H1 (cell line): Measurements from ENCODE around the gene STK11. TPM values are rescaled to one million over a fixed set of nuclear protein-coding genes. Genes with fewer than 3 reads are reported as not detected.
A peak's percentile ranks its signal among the peaks of the same experiment; 100 is the strongest.

ENCODE experiments used
- CTCF ChIA-PET: fragments of 300-600 bp; sonication (Branson Sonifier 250); formaldehyde crosslinking; loops from one replicate; lab custom pipeline; 2021; ENCODE audit not compliant: partially characterized antibody; lab: Charles Lee
- POLR2A ChIA-PET: fragments of 300-600 bp; sonication (Branson Sonifier 250); formaldehyde crosslinking; loops from one replicate; lab custom pipeline; 2021; ENCODE audit warnings: inconsistent platforms; ENCODE audit not compliant: partially characterized antibody; lab: Charles Lee
- DNase-seq, 2 experiments: peaks; one replicate each; pipeline versions ENCODE4 v3.0.0 to v3.0.0-alpha.2; 2010 to 2022; ENCODE audit warnings: low spot score in 2 of 2, low read depth in 1 of 2, mixed read lengths in 1 of 2
- FAIRE-seq: peaks from 2 replicates; lab custom pipeline; 2011; peaks lifted over from hg19 to GRCh38; lab: Jason Lieb, UNC
- H2AFZ ChIP-seq: 2 replicates; pipeline ENCODE4 v1.8.1; 2012; ENCODE audit warnings: low read length, inconsistent platforms
- H2AK5ac ChIP-seq: 2 replicates; pipeline ENCODE4 v1.6.1; 2013; ENCODE audit warnings: low read depth, low read length
- H2BK120ac ChIP-seq: replicated peaks from 2 replicates; pipeline ENCODE3; 2013; ENCODE audit warnings: low read depth, low read length, inconsistent platforms
- H2BK12ac ChIP-seq: 2 replicates; pipeline ENCODE4 v1.6.1; 2013; ENCODE audit warnings: low read depth, low read length
- H2BK15ac ChIP-seq: 2 replicates; pipeline ENCODE4 v1.6.1; 2013; ENCODE audit warnings: low read length
- H2BK20ac ChIP-seq: 2 replicates; pipeline ENCODE4 v1.6.1; 2013; ENCODE audit warnings: low read length
- H2BK5ac ChIP-seq: 2 replicates; pipeline ENCODE4 v1.6.1; 2013; ENCODE audit warnings: low read depth, low read length
- H3K14ac ChIP-seq: 2 replicates; pipeline ENCODE4 v1.6.1; 2013; ENCODE audit warnings: inconsistent platforms; ENCODE audit not compliant: insufficient read length
- H3K18ac ChIP-seq: 2 replicates; pipeline ENCODE4 v1.6.1; 2013; ENCODE audit warnings: low read length; ENCODE audit errors: extremely low read depth
- H3K23ac ChIP-seq: 2 replicates; pipeline ENCODE4 v1.6.1; 2013; ENCODE audit warnings: inconsistent platforms; ENCODE audit not compliant: insufficient read length
- H3K23me2 ChIP-seq: 2 replicates; pipeline ENCODE4 v1.6.1; 2013; ENCODE audit warnings: low read depth, low read length
- H3K27ac ChIP-seq: 2 replicates; pipeline ENCODE4 v1.6.1; 2011; ENCODE audit warnings: low read depth, low read length, inconsistent platforms
- H3K27me3 ChIP-seq, 4 experiments: replicated peaks in 1 of 4; 1 replicate in 1 of 4; 2 replicates in 3 of 4; pipeline versions ENCODE4 v1.6.1 to v1.8.1; 2011 to 2013; ENCODE audit warnings: low read length in 3 of 4, mild to moderate bottlenecking in 3 of 4, inconsistent platforms in 2 of 4, mixed read lengths in 2 of 4, moderate library complexity in 1 of 4; ENCODE audit not compliant: control insufficient read depth in 3 of 4, insufficient read depth in 3 of 4; ENCODE audit errors: extremely low read depth in 1 of 4
- H3K36me3 ChIP-seq, 4 experiments: 2 replicates each; pipeline versions ENCODE4 v1.6.1 to v1.8.1; 2011 to 2013; ENCODE audit warnings: mild to moderate bottlenecking in 4 of 4, low read length in 3 of 4, moderate library complexity in 2 of 4, control low read depth in 1 of 4, inconsistent platforms in 1 of 4; ENCODE audit not compliant: insufficient read depth in 4 of 4, control insufficient read depth in 2 of 4
- H3K4ac ChIP-seq: replicated peaks from 2 replicates; pipeline ENCODE3; 2013; ENCODE audit warnings: low read length, low read depth, mixed read lengths, inconsistent platforms; ENCODE audit not compliant: insufficient read length
- H3K4me1 ChIP-seq, 4 experiments: replicated peaks in 1 of 4; 1 replicate in 1 of 4; 2 replicates in 3 of 4; pipeline versions ENCODE4 v1.6.1 to v1.8.1; 2011 to 2013; ENCODE audit warnings: low read length in 3 of 4, inconsistent platforms in 2 of 4, mixed read lengths in 1 of 4; ENCODE audit not compliant: insufficient read depth in 4 of 4, control insufficient read depth in 3 of 4
- H3K4me2 ChIP-seq, 2 experiments: 2 replicates each; pipeline versions ENCODE4 v1.6.1 to v1.8.1; 2011 to 2013; ENCODE audit warnings: low read depth in 2 of 2, low read length in 2 of 2, control low read depth in 1 of 2, inconsistent platforms in 1 of 2, mild to moderate bottlenecking in 1 of 2; ENCODE audit not compliant: insufficient read depth in 1 of 2
- H3K4me3 ChIP-seq, 4 experiments: fragments of 200-600, 300-600 bp in 1 of 4; sonication (generic), shearing (Covaris generic), sonication (Bioruptor Twin) in 1 of 4; 2 replicates each; pipeline versions ENCODE4 v1.5.1 to v1.8.1; 2011 to 2016; ENCODE audit warnings: low read length in 4 of 4, low read depth in 3 of 4, control low read depth in 2 of 4, inconsistent platforms in 2 of 4, mild to moderate bottlenecking in 2 of 4, mixed read lengths in 1 of 4, moderate library complexity in 1 of 4; ENCODE audit not compliant: insufficient read depth in 2 of 4; ENCODE audit errors: extremely low read depth in 1 of 4
- H3K56ac ChIP-seq: replicated peaks from 2 replicates; pipeline ENCODE3; 2013; ENCODE audit warnings: low read depth, mild to moderate bottlenecking, mixed read lengths, low read length, inconsistent platforms; ENCODE audit not compliant: insufficient read length
- H3K79me1 ChIP-seq: 2 replicates; pipeline ENCODE4 v1.6.1; 2013; ENCODE audit warnings: low read depth, low read length, control low read depth
- H3K79me2 ChIP-seq, 2 experiments: 2 replicates each; pipeline versions ENCODE4 v1.6.1 to v1.8.1; 2012 to 2013; ENCODE audit warnings: low read length in 2 of 2, mild to moderate bottlenecking in 2 of 2, inconsistent platforms in 1 of 2; ENCODE audit not compliant: insufficient read depth in 2 of 2, control insufficient read depth in 1 of 2
- H3K9ac ChIP-seq, 4 experiments: replicated peaks in 1 of 4; 1 replicate in 1 of 4; 2 replicates in 3 of 4; pipeline versions ENCODE4 v1.6.1 to v1.8.1; 2011 to 2013; ENCODE audit warnings: low read depth in 3 of 4, low read length in 3 of 4, control low read depth in 2 of 4, mild to moderate bottlenecking in 2 of 4, moderate library complexity in 2 of 4, inconsistent platforms in 1 of 4; ENCODE audit errors: extremely low read depth in 1 of 4
- H3K9me3 ChIP-seq, 2 experiments: 2 replicates each; pipeline versions ENCODE4 v1.6.1 to v1.8.1; 2012 to 2013; ENCODE audit warnings: mild to moderate bottlenecking in 2 of 2, moderate library complexity in 2 of 2, control low read depth in 1 of 2, inconsistent platforms in 1 of 2, low read depth in 1 of 2, low read length in 1 of 2, mixed read lengths in 1 of 2; ENCODE audit not compliant: insufficient read depth in 2 of 2
- H4K20me1 ChIP-seq, 2 experiments: replicated peaks in 1 of 2; 2 replicates each; pipeline versions ENCODE3 to v1.8.1; 2011 to 2013; ENCODE audit warnings: inconsistent platforms in 2 of 2, low read length in 2 of 2, mild to moderate bottlenecking in 1 of 2; ENCODE audit not compliant: insufficient read depth in 2 of 2, control insufficient read depth in 1 of 2
- H4K5ac ChIP-seq: 2 replicates; pipeline ENCODE4 v1.6.1; 2013; ENCODE audit warnings: low read length, low read depth, mixed read lengths, inconsistent platforms; ENCODE audit not compliant: insufficient read length
- H4K8ac ChIP-seq: 2 replicates; pipeline ENCODE4 v1.8.0; 2013; ENCODE audit warnings: mild to moderate bottlenecking, moderate library complexity, low read length, inconsistent platforms; ENCODE audit not compliant: insufficient read depth; ENCODE audit errors: extremely low read depth
- H4K91ac ChIP-seq: replicated peaks from 2 replicates; pipeline ENCODE3; 2013; ENCODE audit warnings: low read length, mixed read lengths, inconsistent platforms; ENCODE audit not compliant: insufficient read length
- BRCA1 ChIP-seq: IDR thresholded peaks from 2 replicates; pipeline ENCODE4 v1.6.1; 2012; ENCODE audit warnings: low read depth, low read length, improper control_type of control experiment
- CBX5 ChIP-seq: fragments of 300-800, 300-1000 bp; sonication (generic); IDR thresholded peaks from 2 replicates; pipeline ENCODE4 v1.7.1; 2016; ENCODE audit warnings: antibody characterized with exemption, low read length, low read depth
- CHD1 ChIP-seq: IDR thresholded peaks from 2 replicates; pipeline ENCODE4 v1.6.1; 2012; ENCODE audit warnings: low read depth, low read length, improper control_type of control experiment
- CHD2 ChIP-seq: IDR thresholded peaks from 2 replicates; pipeline ENCODE4 v1.6.1; 2012; ENCODE audit warnings: low read length, improper control_type of control experiment
- E2F6 ChIP-seq: IDR thresholded peaks from 2 replicates; pipeline ENCODE4 v1.6.1; 2012; ENCODE audit warnings: inconsistent platforms
- FOSL1 ChIP-seq: IDR thresholded peaks from 2 replicates; pipeline ENCODE4 v1.6.1; 2011; ENCODE audit warnings: mild to moderate bottlenecking, low read depth, low read length, moderate library complexity; ENCODE audit not compliant: insufficient read depth
- HDAC2 ChIP-seq, 2 experiments: fragments of 300-600 bp in 1 of 2; sonication (generic) in 1 of 2; IDR thresholded peaks; 2 replicates each; pipeline ENCODE4 v1.6.1; 2011 to 2012; ENCODE audit warnings: low read depth in 2 of 2, low read length in 2 of 2, mild to moderate bottlenecking in 2 of 2, moderate library complexity in 2 of 2, borderline replicate concordance in 1 of 2, inconsistent platforms in 1 of 2
- NANOG ChIP-seq: IDR thresholded peaks from 2 replicates; pipeline ENCODE4 v1.6.1; 2011; ENCODE audit warnings: low read length, low read depth, mild to moderate bottlenecking, inconsistent platforms; ENCODE audit not compliant: insufficient read depth, poor library complexity, severe bottlenecking
- POLR2A ChIP-seq, 2 experiments: IDR thresholded peaks; 1 replicate in 1 of 2; 2 replicates in 1 of 2; pipeline ENCODE4 v1.6.1; 2011; ENCODE audit warnings: low read depth in 2 of 2, low read length in 2 of 2, mild to moderate bottlenecking in 2 of 2; ENCODE audit errors: control extremely low read depth in 1 of 2
- RBBP5 ChIP-seq: IDR thresholded peaks from 2 replicates; pipeline ENCODE4 v1.7.1; 2012; ENCODE audit warnings: low read depth, mild to moderate bottlenecking, inconsistent platforms, low read length, moderate library complexity, borderline replicate concordance
- SP4 ChIP-seq: IDR thresholded peaks from 2 replicates; pipeline ENCODE4 v1.6.1; 2012; ENCODE audit warnings: low read length, inconsistent platforms
- TAF7 ChIP-seq: optimal IDR thresholded peaks from 2 replicates; pipeline ENCODE3; 2011; ENCODE audit warnings: low read depth, mild to moderate bottlenecking, inconsistent platforms, low read length, moderate library complexity, borderline replicate concordance
- YY1 ChIP-seq: IDR thresholded peaks from 2 replicates; pipeline ENCODE4 v1.6.1; 2011; ENCODE audit warnings: low read depth, mild to moderate bottlenecking, low read length
- WGBS, 2 experiments: shearing (Covaris generic) in 1 of 2; methylation state at CpG; one replicate each; pipeline versions ENCODE4 v1.1.6 to v1.1.7; 2013 to 2015; ENCODE audit warnings: low lambda C conversion rate in 2 of 2, mixed read lengths in 2 of 2, inconsistent platforms in 1 of 2, low coverage in 1 of 2, missing lambda C conversion rate in 1 of 2; ENCODE audit not compliant: insufficient replicate concordance in 2 of 2, insufficient coverage in 1 of 2, insufficient read length in 1 of 2; ENCODE audit errors: extremely low coverage in 1 of 2, missing lambda C conversion rate in 1 of 2; 5-methylcytosine and 5-hydroxymethylcytosine counted together
- polyA plus RNA-seq, 7 experiments: library from polyadenylated mRNA; depleted of rRNA in 3 of 7; stranded (reverse) in 5 of 7; unstranded in 2 of 7; fragments of >200 nt in 5 of 7; fragments of 200-250 nt in 2 of 7; gene quantifications; 1 replicate in 5 of 7; 2 replicates in 1 of 7; 4 replicates in 1 of 7; pipeline versions ENCODE4 v1.2.1 to v1.2.3, GENCODE V29; 2011 to 2013; ENCODE audit warnings: missing spikeins in 2 of 7, mixed read lengths in 2 of 7
- total RNA-seq: library from RNA; stranded (reverse); fragmentation: NEBNext Ultra II Directional; extraction: Animal tissue kit (Norgen Biotek cat#: 25700); gene quantifications from 2 replicates; pipeline ENCODE4 v1.2.1, GENCODE V29; 2021

Gene STK11
- total and polyA plus RNA-seq, 2 of the 8 experiments (the other 6 are each of a cell fraction or from before 2014, with no cell fraction given): 45.3 to 70.7 TPM

- Histone ChIP-seq H3K4me2 (peak overlapping the region in 1 of 2 experiments; percentile 24; a peak in 2 of 4 replicates), H3K4me1 (peaks cover 3 to 18% (median 9%) of the 10 kb centered on the region in 4 experiments), H3K79me1 (no peaks in the 10 kb centered on the region), H3K9ac (peak overlapping the region in 2 of 4 experiments; percentile 29 to 47; a peak in 2 of 7 replicates), H2AFZ (no peak overlapping the region), H4K20me1 (no peaks in the 10 kb centered on the region), H3K56ac (no peak overlapping the region), H2AK5ac (peak overlapping the region; percentile 93; the same call in 1 of the 2 replicates), H4K8ac (no peak overlapping the region), H2BK20ac (peak overlapping the region; percentile 93), H3K23ac (no peak overlapping the region), H2BK120ac (no peak overlapping the region), H2BK12ac (0 out of 2 replicates have a peak overlapping the region, but pooled peaks have one; percentile 60), H3K23me2 (no peaks in the 10 kb centered on the region), H3K36me3 (no peaks in the 10 kb centered on the region), H3K14ac (no peak overlapping the region), H4K91ac (peak overlapping the region; percentile 5), H3K9me3 (no peaks in the 10 kb centered on the region), H3K27me3 (no peaks in the 10 kb centered on the region), H2BK5ac (peak overlapping the region; percentile 66; the same call in 1 of the 2 replicates), H3K27ac (no peak overlapping the region), H3K4ac (no peak overlapping the region), H3K18ac (peak overlapping the region; percentile 62; the same call in 1 of the 2 replicates), H2BK15ac (peak overlapping the region; percentile 88; the same call in 1 of the 2 replicates), H3K4me3 (no peak overlapping the region), H3K79me2 (no peaks in the 10 kb centered on the region), H4K5ac (no peak overlapping the region)
- WGBS, 2 experiments: 81% methylated on average over 11 of the region's 11 CpGs; no CpG with 5 or more reads in 1 of the 2 experiments
- DNase-seq (no peak), FAIRE-seq (no peak)
- CTCF ChIA-PET: interaction anchor here (0.9 to 1.6 kb wide), 3 partner anchors 40 to 68 kb away, joined by 3 to 6 read pairs (median 4); no protein-coding TSS in a partner anchor
- POLR2A ChIA-PET: interaction anchor here (0.7 to 2.1 kb wide), 2 partner anchors 19 to 22 kb away, joined by 3 to 6 read pairs; no protein-coding TSS in a partner anchor
- TF ChIP-seq TAF7: no peak
- no peak for TF ChIP-seq CBX5
- no peak for TF ChIP-seq SP4
- no peak for TF ChIP-seq HDAC2 (IDR thresholded peaks at IDR 0.05; ENCODE audit: borderline replicate concordance in 1 of 2, low read depth in 2 of 2, low read length in 2 of 2)
- no peak for TF ChIP-seq CHD1
- no peak for TF ChIP-seq YY1
- no peak for TF ChIP-seq CHD2
- no peak for TF ChIP-seq RBBP5
- TF ChIP-seq BRCA1: no peak
- TF ChIP-seq NANOG: no peak
- no peak for TF ChIP-seq FOSL1
- TF ChIP-seq POLR2A (IDR thresholded peaks at IDR 0.05; ENCODE audit: control extremely low read depth in 1 of 2, low read depth in 2 of 2, low read length in 2 of 2): no peak
- no peak for TF ChIP-seq E2F6
Observed at GRCh38 chr19:1181606-1182005, 24.0 kb upstream of the STK11 start.
